ENCODE results near the gene TBX15. TPM values are rescaled to one million over a fixed set of nuclear protein-coding genes. Genes with fewer than 3 reads are reported as not detected.

Gene TBX15
- total RNA-seq, 4 donors from 2014 or later = 0.14 to 0.32 TPM; not detected in 2

DNA sequence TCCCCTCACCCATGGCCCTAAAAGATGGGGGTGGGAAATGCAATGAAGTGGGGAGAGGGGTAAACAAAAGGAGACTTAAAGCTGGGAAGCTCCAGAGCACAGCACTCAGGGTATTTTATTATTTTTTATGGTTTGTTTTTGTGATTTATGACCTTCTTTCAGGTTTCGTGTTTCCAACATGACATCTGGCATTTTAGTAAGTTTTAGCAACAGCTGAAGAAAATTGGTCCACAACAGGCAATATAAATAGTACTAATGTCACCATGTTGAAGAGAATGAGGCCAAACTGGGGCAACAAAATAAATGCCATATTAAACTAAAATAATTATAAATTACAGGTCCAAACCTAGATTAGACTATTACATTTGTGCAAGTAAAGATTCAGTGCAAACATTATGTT lies 56.3 kb downstream of the TBX15 start:
- Histone ChIP-seq H3K4me3 (no peak overlapping the region), H3K27ac (no peak overlapping the region), H3K9me3 (no peaks in the 10 kb centered on the region), H3K4me1 (no peaks in the 10 kb centered on the region), H3K27me3 (no peaks in the 10 kb centered on the region), H3K36me3 (no peaks in the 10 kb centered on the region)
- intact Hi-C loops (cut with DNase I; ENCODE audit: low total_unique reads) (no loop called here), in situ Hi-C loops (cut with MboI; ENCODE audit: low pct_ligation_motif_present in 1 of 4, low pct_unique_long_range_greater_than_20kb in 1 of 4, low sequenced_read_pairs in 3 of 4) (no loop called here)
- DNase-seq = no peak
- 0 to 15% methylated on average over 1 of the region's 1 CpG for WGBS, 2 donors (ENCODE audit: low coverage in 1 of 2)
- TF ChIP-seq POLR2AphosphoS5 (IDR thresholded peaks at IDR 0.05) (no peak), EP300 (IDR thresholded peaks at IDR 0.05; ENCODE audit: low read depth) (no peak), POLR2A (IDR thresholded peaks at IDR 0.05) (no peak), CTCF (IDR thresholded peaks at IDR 0.05) (no peak)

GRCh38 chr1:118928739-118929554 lies 59.2 kb downstream of the TBX15 start:
- Histone ChIP-seq H3K27me3 (no peaks in the 10 kb centered on the region), H3K36me3 (no peaks in the 10 kb centered on the region), H3K4me1 (no peaks in the 10 kb centered on the region), H3K27ac (no peak overlapping the region), H3K4me3 (no peak overlapping the region), H3K9me3 (no peaks in the 10 kb centered on the region)
- DNase-seq = no peak
- in situ Hi-C loops (cut with MboI; ENCODE audit: low pct_ligation_motif_present in 1 of 4, low pct_unique_long_range_greater_than_20kb in 1 of 4, low sequenced_read_pairs in 3 of 4) = no loop called here
- intact Hi-C loops (cut with DNase I; ENCODE audit: low total_unique reads) = no loop called here
- TF ChIP-seq EP300 (IDR thresholded peaks at IDR 0.05; ENCODE audit: low read depth) (no peak), POLR2A (IDR thresholded peaks at IDR 0.05) (no peak), POLR2AphosphoS5 (IDR thresholded peaks at IDR 0.05) (no peak), CTCF (IDR thresholded peaks at IDR 0.05) (no peak)
- 36 to 53% methylated on average over 2 of the region's 2 CpGs for WGBS, 2 donors (ENCODE audit: low coverage in 1 of 2)

DNA sequence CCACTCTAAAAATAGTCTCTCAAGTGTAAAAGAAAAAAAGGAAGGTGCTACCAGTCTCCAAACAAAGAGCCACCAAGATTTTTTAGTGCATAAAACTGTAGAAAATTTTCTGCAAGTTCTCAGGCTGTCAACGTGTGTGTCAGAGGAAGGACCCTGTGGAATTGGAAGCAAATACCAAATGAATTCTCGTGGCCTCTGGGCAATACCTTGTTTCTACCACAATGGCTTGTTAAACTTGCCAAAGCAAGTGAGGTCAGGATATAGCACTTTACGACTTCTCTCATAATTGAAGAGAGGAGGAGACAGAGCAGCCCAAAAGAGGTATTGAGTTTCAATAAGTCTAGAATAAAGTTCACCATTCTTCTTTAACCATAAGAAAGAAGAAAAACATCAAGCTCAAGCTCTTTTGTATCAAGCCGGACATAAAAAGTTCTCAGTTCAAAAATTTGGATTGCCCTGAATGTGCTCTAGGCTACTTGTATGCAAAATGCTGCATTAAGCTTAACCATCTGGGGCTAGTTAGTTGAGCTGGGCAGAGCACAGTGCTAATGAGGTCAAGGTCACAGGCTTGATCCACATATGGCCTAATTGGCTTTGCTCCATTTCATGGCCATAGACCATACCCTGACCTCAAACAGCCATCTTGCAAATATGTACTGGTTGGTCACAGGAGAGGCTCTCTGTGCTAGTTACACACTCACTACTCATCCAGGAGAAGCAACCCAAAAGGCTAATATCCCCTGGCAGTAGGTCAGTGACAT lies 60.5 kb downstream of the TBX15 start:
- Histone ChIP-seq H3K4me3 (no peak overlapping the region), H3K27ac (no peak overlapping the region), H3K4me1 (no peaks in the 10 kb centered on the region), H3K9me3 (no peaks in the 10 kb centered on the region), H3K27me3 (no peaks in the 10 kb centered on the region), H3K36me3 (no peaks in the 10 kb centered on the region)
- no peak for DNase-seq
- 43 to 89% methylated on average over 1 to 4 of the region's 4 CpGs for WGBS, 2 donors (ENCODE audit: low coverage in 1 of 2)
- intact Hi-C loops (cut with DNase I; ENCODE audit: low total_unique reads) = no loop called here
- in situ Hi-C loops (cut with MboI; ENCODE audit: low pct_ligation_motif_present in 1 of 4, low pct_unique_long_range_greater_than_20kb in 1 of 4, low sequenced_read_pairs in 3 of 4) = no loop called here
- TF ChIP-seq POLR2A (IDR thresholded peaks at IDR 0.05) (no peak), EP300 (IDR thresholded peaks at IDR 0.05; ENCODE audit: low read depth) (no peak)

DNA sequence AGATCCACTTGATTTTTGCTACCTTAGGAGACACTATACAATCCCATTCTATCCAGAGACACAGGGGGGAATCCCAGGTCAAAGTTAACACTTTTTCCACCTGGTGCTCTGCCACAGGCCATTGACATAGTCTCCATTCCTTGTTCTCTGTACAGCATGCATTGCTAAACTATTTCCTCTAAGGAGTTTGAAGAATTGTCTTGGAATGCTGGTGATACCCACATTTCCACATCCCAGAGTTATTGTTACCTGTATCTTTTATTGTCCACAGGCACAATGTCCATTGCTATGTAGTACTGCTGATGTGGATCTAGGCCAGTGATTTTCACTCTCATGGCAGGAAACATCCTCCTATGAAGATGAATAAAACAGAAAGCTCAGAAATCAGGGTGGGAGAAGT lies 61.9 kb downstream of the TBX15 start:
- no peaks in the 10 kb centered on the region for H3K9me3 ChIP-seq
- no peak overlapping the region for H3K27ac ChIP-seq
- H3K27me3 ChIP-seq = no peaks in the 10 kb centered on the region
- no peaks in the 10 kb centered on the region for H3K4me1 ChIP-seq
- H3K4me3 ChIP-seq = no peak overlapping the region
- in situ Hi-C loops (cut with MboI; ENCODE audit: low pct_ligation_motif_present in 1 of 4, low pct_unique_long_range_greater_than_20kb in 1 of 4, low sequenced_read_pairs in 3 of 4) (no loop called here), intact Hi-C loops (cut with DNase I; ENCODE audit: low total_unique reads) (no loop called here)
- H3K36me3 ChIP-seq = no peaks in the 10 kb centered on the region
- no peak for TF ChIP-seq CTCF (IDR thresholded peaks at IDR 0.05)
- no peak for TF ChIP-seq EP300 (IDR thresholded peaks at IDR 0.05; ENCODE audit: low read depth)
- TF ChIP-seq POLR2A (IDR thresholded peaks at IDR 0.05) = no peak
- no peak for TF ChIP-seq POLR2AphosphoS5 (IDR thresholded peaks at IDR 0.05)
- DNase-seq = no peak
